ENCODE data around the gene TNRC18.

DNA sequence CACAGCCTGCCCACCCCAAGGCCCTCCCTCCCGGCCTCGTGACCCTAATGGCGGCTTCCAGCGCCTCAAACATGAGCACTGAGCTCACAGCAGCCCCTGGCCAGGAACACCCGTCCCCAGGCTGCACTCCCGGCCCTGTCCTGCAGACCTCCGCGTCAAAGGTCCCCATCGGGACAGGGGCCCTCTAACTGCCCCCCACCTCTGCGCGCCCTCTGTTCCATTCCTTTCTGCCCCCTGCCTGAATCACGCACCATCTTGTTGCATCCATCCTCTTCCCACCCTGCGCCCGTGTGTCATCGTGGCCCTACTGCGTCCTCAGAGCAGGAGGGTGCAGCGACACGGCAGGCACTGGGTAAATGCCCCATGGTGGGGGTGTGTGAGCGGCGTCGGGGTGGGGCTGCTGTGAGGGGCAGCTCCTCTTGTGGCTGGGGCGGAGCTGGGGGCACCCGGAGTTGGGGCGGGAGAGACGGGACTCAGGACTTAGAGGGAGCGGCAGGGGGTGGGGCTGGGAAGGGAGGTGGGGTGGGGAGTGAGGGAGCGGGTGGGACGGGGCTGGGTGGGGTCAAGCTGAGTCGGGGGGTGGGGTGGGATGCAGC lies 127.5 kb downstream of the TNRC18 start:
- TF ChIP-seq BCL6 (CRISPR knock-in tag; IDR thresholded peaks at IDR 0.05): no peak
- TF ChIP-seq, protein P1, sequence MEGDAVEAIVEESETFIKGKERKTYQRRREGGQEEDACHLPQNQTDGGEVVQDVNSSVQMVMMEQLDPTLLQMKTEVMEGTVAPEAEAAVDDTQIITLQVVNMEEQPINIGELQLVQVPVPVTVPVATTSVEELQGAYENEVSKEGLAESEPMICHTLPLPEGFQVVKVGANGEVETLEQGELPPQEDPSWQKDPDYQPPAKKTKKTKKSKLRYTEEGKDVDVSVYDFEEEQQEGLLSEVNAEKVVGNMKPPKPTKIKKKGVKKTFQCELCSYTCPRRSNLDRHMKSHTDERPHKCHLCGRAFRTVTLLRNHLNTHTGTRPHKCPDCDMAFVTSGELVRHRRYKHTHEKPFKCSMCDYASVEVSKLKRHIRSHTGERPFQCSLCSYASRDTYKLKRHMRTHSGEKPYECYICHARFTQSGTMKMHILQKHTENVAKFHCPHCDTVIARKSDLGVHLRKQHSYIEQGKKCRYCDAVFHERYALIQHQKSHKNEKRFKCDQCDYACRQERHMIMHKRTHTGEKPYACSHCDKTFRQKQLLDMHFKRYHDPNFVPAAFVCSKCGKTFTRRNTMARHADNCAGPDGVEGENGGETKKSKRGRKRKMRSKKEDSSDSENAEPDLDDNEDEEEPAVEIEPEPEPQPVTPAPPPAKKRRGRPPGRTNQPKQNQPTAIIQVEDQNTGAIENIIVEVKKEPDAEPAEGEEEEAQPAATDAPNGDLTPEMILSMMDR (IDR thresholded peaks at IDR 0.05 in 2 of 3, conservative IDR thresholded peaks at IDR 0.05 in 1 of 3; ENCODE audit: insufficient read depth in 2 of 3, low read depth in 1 of 3, low read length in 3 of 3): no peak
- no peak for TF ChIP-seq ESRRA (IDR thresholded peaks at IDR 0.05; ENCODE audit: borderline replicate concordance, low read depth)
- no peak for TF ChIP-seq ZBTB49 (CRISPR knock-in tag; IDR thresholded peaks at IDR 0.05; ENCODE audit: borderline replicate concordance)
- TF ChIP-seq YY1 (IDR thresholded peaks at IDR 0.05; ENCODE audit: borderline replicate concordance in 1 of 3, control insufficient read depth in 1 of 3, extremely low read depth in 1 of 3, insufficient read depth in 3 of 3, insufficient read length in 1 of 3, insufficient replicate concordance in 2 of 3, low read depth in 1 of 3, low read length in 2 of 3): no peak
